ENCODE measurements around the gene H2BW1. TPM values are rescaled to one million over a fixed set of nuclear protein-coding genes. Genes with fewer than 3 reads are reported as not detected.
"Not testable (repeated sequence)": the region's sequence is repeated elsewhere in the genome, so short reads cannot be mapped to it uniquely, and the experiment has no call there.

H2BW1 gene
- total RNA-seq (not detected in 2 replicates), polyA plus RNA-seq (not detected in 2 replicates)

GRCh38 chrX:104013606-104014005 lies at the start of gene H2BW1:
TSS of gene H2BW1 (minus strand) at chrX:104013708. CDS start at chrX:104013576, 132 bp downstream.
- TF ChIP-seq CTCF (IDR thresholded peaks at IDR 0.05; ENCODE audit: low read depth, low read length), result no peak
- no peaks in the 10 kb centered on the region for H3K4me1 ChIP-seq (ENCODE audit: low read depth)
- DNase-seq (ENCODE audit: low read depth in 1 of 2, low spot score in 1 of 2), result no peak
- no peaks in the 10 kb centered on the region for H3K9me3 ChIP-seq (ENCODE audit: low read depth)
- H3K36me3 ChIP-seq, result no peaks in the 10 kb centered on the region
- H3K27ac ChIP-seq, result no peak within 1 kb of the TSS
- no peaks in the 10 kb centered on the region for H3K27me3 ChIP-seq
- no peak within 1 kb of the TSS for H3K4me3 ChIP-seq

- H3K27ac ChIP-seq; H3K4me1 ChIP-seq (ENCODE audit: low read depth); H3K4me3 ChIP-seq; H3K9me3 ChIP-seq (ENCODE audit: low read depth); DNase-seq (ENCODE audit: low read depth in 1 of 2, low spot score in 1 of 2); H3K36me3 ChIP-seq; H3K27me3 ChIP-seq: not testable (repeated sequence)
Observed at GRCh38 chrX:104062636-104063035, 49.1 kb upstream of the H2BW1 start.

GRCh38 chrX:104054956-104055355 lies 41.4 kb upstream of the H2BW1 start:
- H3K9me3 ChIP-seq (ENCODE audit: low read depth); H3K4me3 ChIP-seq; H3K27me3 ChIP-seq; H3K36me3 ChIP-seq; H3K27ac ChIP-seq; DNase-seq (ENCODE audit: low read depth in 1 of 2, low spot score in 1 of 2); H3K4me1 ChIP-seq (ENCODE audit: low read depth): not testable (repeated sequence)

- H3K4me3 ChIP-seq, result no peak overlapping the region
- H3K9me3 ChIP-seq (ENCODE audit: low read depth), result no peaks in the 10 kb centered on the region
- H3K27me3 ChIP-seq, result no peaks in the 10 kb centered on the region
- H3K4me1 ChIP-seq (ENCODE audit: low read depth), result no peaks in the 10 kb centered on the region
- DNase-seq (ENCODE audit: low read depth in 1 of 2, low spot score in 1 of 2), result no peak
- H3K36me3 ChIP-seq, result no peaks in the 10 kb centered on the region
- no peak overlapping the region for H3K27ac ChIP-seq
- no peak for TF ChIP-seq CTCF (IDR thresholded peaks at IDR 0.05; ENCODE audit: low read depth, low read length)
Observed at GRCh38 chrX:104047171-104047570, 33.7 kb upstream of the H2BW1 start.

- Histone ChIP-seq H3K4me1 (ENCODE audit: low read depth) (no peaks in the 10 kb centered on the region), H3K27me3 (no peaks in the 10 kb centered on the region), H3K36me3 (no peaks in the 10 kb centered on the region), H3K27ac (no peak overlapping the region), H3K4me3 (no peak overlapping the region), H3K9me3 (ENCODE audit: low read depth) (no peaks in the 10 kb centered on the region)
- DNase-seq (ENCODE audit: low read depth in 1 of 2, low spot score in 1 of 2), result no peak
- no peak for TF ChIP-seq CTCF (IDR thresholded peaks at IDR 0.05; ENCODE audit: low read depth, low read length)
Observed at GRCh38 chrX:104045642-104046041, 32.1 kb upstream of the H2BW1 start.

- H3K4me3 ChIP-seq, result no peak overlapping the region
- H3K9me3 ChIP-seq (ENCODE audit: low read depth), result no peaks in the 10 kb centered on the region
- no peak for TF ChIP-seq CTCF (IDR thresholded peaks at IDR 0.05; ENCODE audit: low read depth, low read length)
- no peaks in the 10 kb centered on the region for H3K4me1 ChIP-seq (ENCODE audit: low read depth)
- no peaks in the 10 kb centered on the region for H3K27me3 ChIP-seq
- no peak overlapping the region for H3K27ac ChIP-seq
- H3K36me3 ChIP-seq, result no peaks in the 10 kb centered on the region
- DNase-seq (ENCODE audit: low read depth in 1 of 2, low spot score in 1 of 2), result no peak
Observed at GRCh38 chrX:104041003-104041402, 27.5 kb upstream of the H2BW1 start.
